MM.1S (cell line): ENCODE data around the gene RUSF1.

Experiments
- CTCF ChIP-seq: fragments of 300-600 bp; sonication (generic); IDR thresholded peaks from 2 replicates; pipeline ENCODE4 v1.5.1; 2016; ENCODE audit warnings: antibody characterized with exemption, low read length, mixed read lengths
- EZH2 ChIP-seq: fragments of 300-600 bp; sonication (generic); optimal IDR thresholded peaks from 2 replicates; pipeline ENCODE3; 2017; ENCODE audit warnings: low read depth, mild to moderate bottlenecking, antibody characterized with exemption, low read length, mixed read lengths

- TF ChIP-seq CTCF (no peak), EZH2 (no peak)
These were observed 16.3 kb downstream of the RUSF1 start for GRCh38 chr16:31491778-31492418.
